ENCODE results near the gene ZNF106. TPM values are rescaled to one million over a fixed set of nuclear protein-coding genes. Genes with fewer than 3 reads are reported as not detected.

Gene ZNF106
- total RNA-seq, 1 donor from 2014 or later, result 58.1 TPM

DNA sequence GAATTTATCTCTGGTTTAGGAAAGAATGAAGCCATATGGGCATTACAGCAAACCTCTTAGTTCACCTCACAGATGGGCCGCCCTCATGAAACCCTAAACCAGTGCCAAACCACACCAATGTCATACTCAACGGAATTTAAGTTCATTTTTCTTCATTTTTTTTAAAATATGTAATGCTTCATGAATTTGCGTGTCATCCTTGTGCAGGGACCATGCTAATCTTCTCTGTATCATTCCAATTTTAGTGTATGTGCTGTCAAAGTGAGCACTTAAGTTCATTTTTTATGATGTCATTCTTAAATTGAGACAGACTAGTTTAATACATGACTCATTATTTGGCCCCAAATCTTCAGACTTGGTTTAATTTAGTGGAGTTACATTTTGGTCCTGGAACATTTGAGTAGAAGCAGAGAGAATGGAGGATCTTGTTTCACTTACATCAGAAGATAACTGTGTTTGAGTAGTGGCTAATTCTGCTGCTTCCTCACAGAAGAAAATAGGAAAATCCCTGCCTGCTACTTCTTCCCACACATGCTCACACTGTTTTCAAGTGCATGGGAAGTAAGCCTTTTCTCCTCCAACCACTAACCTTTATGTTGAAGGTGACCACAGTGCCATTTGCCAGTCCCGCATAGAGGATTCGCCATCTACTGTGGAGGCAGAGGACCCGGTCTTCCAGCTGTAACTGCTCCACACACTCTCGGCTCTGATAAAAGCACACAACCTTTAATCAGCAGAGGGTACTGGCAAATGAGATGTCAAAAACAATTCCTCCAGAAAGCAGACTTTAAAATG, 63.3 kb downstream of the ZNF106 start:
- peaks cover 19% of the 10 kb centered on the region for H3K4me1 Mint-ChIP-seq (ENCODE audit: low read depth)
- peaks cover 26% of the 10 kb centered on the region for H3K36me3 Mint-ChIP-seq (ENCODE audit: low read depth)
- H3K4me3 Mint-ChIP-seq (ENCODE audit: unreplicated experiment), result no peak overlapping the region
- TF ChIP-seq, protein P1, sequence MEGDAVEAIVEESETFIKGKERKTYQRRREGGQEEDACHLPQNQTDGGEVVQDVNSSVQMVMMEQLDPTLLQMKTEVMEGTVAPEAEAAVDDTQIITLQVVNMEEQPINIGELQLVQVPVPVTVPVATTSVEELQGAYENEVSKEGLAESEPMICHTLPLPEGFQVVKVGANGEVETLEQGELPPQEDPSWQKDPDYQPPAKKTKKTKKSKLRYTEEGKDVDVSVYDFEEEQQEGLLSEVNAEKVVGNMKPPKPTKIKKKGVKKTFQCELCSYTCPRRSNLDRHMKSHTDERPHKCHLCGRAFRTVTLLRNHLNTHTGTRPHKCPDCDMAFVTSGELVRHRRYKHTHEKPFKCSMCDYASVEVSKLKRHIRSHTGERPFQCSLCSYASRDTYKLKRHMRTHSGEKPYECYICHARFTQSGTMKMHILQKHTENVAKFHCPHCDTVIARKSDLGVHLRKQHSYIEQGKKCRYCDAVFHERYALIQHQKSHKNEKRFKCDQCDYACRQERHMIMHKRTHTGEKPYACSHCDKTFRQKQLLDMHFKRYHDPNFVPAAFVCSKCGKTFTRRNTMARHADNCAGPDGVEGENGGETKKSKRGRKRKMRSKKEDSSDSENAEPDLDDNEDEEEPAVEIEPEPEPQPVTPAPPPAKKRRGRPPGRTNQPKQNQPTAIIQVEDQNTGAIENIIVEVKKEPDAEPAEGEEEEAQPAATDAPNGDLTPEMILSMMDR (IDR thresholded peaks at IDR 0.05), result no peak
- DNase-seq (ENCODE audit: low spot score), result no peak
- peak overlapping the region; percentile 82 for H3K27ac Mint-ChIP-seq (ENCODE audit: unreplicated experiment)
- H3K27me3 Mint-ChIP-seq (ENCODE audit: low read depth), result no peaks in the 10 kb centered on the region
- H3K9me3 Mint-ChIP-seq (ENCODE audit: low read depth), result no peaks in the 10 kb centered on the region

DNA sequence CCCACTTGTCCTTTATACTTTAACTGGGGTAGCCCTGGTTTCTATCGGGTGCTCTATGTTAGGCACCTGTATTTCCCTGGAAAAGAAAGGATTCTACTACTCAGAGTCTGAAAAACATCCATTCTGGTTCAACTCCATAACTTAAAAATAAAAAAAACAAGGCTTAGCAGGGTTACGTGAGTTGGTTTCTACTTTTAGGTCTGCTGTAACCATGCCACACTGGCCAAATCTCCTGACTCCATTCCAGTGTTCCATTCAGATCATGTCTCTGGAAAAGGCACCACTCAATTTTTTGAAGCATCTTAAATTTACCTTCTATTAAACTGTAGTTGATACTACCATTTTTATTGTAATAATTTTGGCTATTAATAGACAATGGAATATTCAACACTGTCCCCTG, 69.6 kb downstream of the ZNF106 start:
- H3K4me1 Mint-ChIP-seq (ENCODE audit: low read depth), result peaks cover 4% of the 10 kb centered on the region
- H3K27me3 Mint-ChIP-seq (ENCODE audit: low read depth), result no peaks in the 10 kb centered on the region
- DNase-seq (ENCODE audit: low spot score), result no peak
- no peaks in the 10 kb centered on the region for H3K9me3 Mint-ChIP-seq (ENCODE audit: low read depth)
- TF ChIP-seq, protein P1 (IDR thresholded peaks at IDR 0.05), result no peak
- peaks cover 37% of the 10 kb centered on the region for H3K36me3 Mint-ChIP-seq (ENCODE audit: low read depth)
- H3K27ac Mint-ChIP-seq (ENCODE audit: unreplicated experiment), result no peak overlapping the region
- H3K4me3 Mint-ChIP-seq (ENCODE audit: unreplicated experiment), result no peak overlapping the region

DNA sequence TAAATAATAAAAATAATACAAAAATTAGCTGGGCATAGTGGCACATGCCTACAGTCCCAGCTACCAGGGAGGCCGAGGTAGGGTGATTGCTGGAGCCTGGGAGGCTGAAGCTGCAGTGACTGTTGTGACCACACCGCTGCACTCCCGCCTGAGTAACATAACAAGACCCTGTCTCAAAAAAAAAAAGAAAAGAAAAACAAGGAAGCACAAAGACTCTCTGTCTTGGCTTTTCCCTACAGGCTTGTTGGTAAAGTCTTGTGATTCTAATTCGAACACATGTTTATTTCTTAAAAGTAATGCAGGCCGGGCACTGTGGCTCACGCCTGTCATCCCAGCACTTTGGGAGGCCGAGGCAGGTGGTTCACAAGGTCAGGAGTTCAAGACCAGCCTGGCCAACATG, 71.6 kb downstream of the ZNF106 start:
- no peak overlapping the region for H3K27ac Mint-ChIP-seq (ENCODE audit: unreplicated experiment)
- TF ChIP-seq, protein P1 (IDR thresholded peaks at IDR 0.05), result no peak
- H3K4me1 Mint-ChIP-seq (ENCODE audit: low read depth), result peaks cover 8% of the 10 kb centered on the region
- H3K27me3 Mint-ChIP-seq (ENCODE audit: low read depth), result no peaks in the 10 kb centered on the region
- H3K4me3 Mint-ChIP-seq (ENCODE audit: unreplicated experiment), result no peak overlapping the region
- DNase-seq (ENCODE audit: low spot score), result no peak
- H3K9me3 Mint-ChIP-seq (ENCODE audit: low read depth), result no peaks in the 10 kb centered on the region
- H3K36me3 Mint-ChIP-seq (ENCODE audit: low read depth), result peaks cover 40% of the 10 kb centered on the region

DNA sequence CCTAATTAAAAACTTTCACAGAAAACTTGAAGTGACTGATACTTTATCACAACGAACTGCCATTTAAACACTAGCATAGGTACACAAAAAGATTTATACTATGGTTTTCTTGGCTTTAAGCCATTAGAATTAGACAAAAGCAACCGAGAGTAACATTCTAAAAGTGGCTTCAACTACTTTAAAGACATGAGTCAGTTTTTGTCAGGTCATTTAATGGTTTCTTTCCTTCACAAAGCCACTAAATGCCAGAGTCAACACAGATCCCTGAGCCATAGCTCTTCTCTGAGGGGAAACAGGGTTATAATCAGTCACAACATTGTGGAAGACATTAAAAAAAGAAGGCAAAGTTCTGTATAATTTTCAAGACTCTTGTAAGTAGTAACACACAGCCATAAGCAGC, 77.0 kb downstream of the ZNF106 start:
- Mint-ChIP-seq H3K36me3 (ENCODE audit: low read depth) (peaks cover 37% of the 10 kb centered on the region), H3K9me3 (ENCODE audit: low read depth) (no peaks in the 10 kb centered on the region), H3K4me3 (ENCODE audit: unreplicated experiment) (no peak overlapping the region), H3K27me3 (ENCODE audit: low read depth) (no peaks in the 10 kb centered on the region), H3K4me1 (ENCODE audit: low read depth) (peaks cover 11% of the 10 kb centered on the region), H3K27ac (ENCODE audit: unreplicated experiment) (peak overlapping the region; percentile 22)
- no peak for DNase-seq (ENCODE audit: low spot score)
- TF ChIP-seq, protein P1 (IDR thresholded peaks at IDR 0.05), result no peak

DNA sequence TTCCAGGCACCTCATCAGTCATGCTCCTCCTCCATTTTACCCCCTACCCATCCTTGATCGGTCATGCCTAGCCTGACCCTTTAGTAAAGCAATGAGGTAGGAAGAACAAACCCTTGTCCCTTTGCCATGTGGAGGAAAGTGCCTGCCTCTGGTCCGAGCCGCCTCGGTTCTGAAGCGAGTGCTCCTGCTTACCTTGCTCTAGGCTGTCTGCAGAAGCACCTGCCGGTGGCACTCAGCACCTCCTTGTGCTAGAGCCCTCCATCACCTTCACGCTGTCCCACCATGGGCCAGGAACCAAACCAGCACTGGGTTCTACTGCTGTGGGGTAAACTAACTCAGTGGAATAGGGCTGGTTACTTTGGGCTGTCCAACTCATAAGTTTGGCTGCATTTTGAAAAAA, 79.1 kb downstream of the ZNF106 start:
- Mint-ChIP-seq H3K27ac (ENCODE audit: unreplicated experiment) (no peak overlapping the region), H3K4me3 (ENCODE audit: unreplicated experiment) (no peak overlapping the region), H3K9me3 (ENCODE audit: low read depth) (no peaks in the 10 kb centered on the region), H3K36me3 (ENCODE audit: low read depth) (peaks cover 27% of the 10 kb centered on the region), H3K27me3 (ENCODE audit: low read depth) (no peaks in the 10 kb centered on the region), H3K4me1 (ENCODE audit: low read depth) (peaks cover 11% of the 10 kb centered on the region)
- TF ChIP-seq, protein P1 (IDR thresholded peaks at IDR 0.05), result no peak
- no peak for DNase-seq (ENCODE audit: low spot score)
